Cardiac fibroblast (primary cell): ENCODE results near the gene CACNA2D3.

Source experiments
- DNase-seq, 2 donors: peaks; one replicate each; pipeline versions ENCODE4 v3.0.0 to v3.0.0-alpha.2; 2010; ENCODE audit warnings: low read depth in 2 of 2
- H3K4me3 ChIP-seq, 2 donors: replicated peaks in 1 of 2; 1 replicate in 1 of 2; 2 replicates in 1 of 2; pipeline ENCODE4 v1.5.1; 2011; ENCODE audit warnings: low read depth in 2 of 2, low read length in 2 of 2, mild to moderate bottlenecking in 2 of 2, moderate library complexity in 1 of 2
- CTCF ChIP-seq: IDR thresholded peaks from one replicate; pipeline ENCODE4 v1.5.1; 2011; ENCODE audit warnings: low read depth, mild to moderate bottlenecking, low read length, inconsistent platforms

CACNA2D3 gene

GRCh38 chr3:54985856-54986255 is 863.5 kb downstream of the CACNA2D3 start:
- no peak for DNase-seq
- H3K4me3 ChIP-seq, result no peak overlapping the region
- no peak for TF ChIP-seq CTCF

- H3K4me3 ChIP-seq, result no peak overlapping the region
- no peak for DNase-seq
- no peak for TF ChIP-seq CTCF
Measured at GRCh38 chr3:54986294-54986693, 863.9 kb downstream of the CACNA2D3 start.

- TF ChIP-seq CTCF, result no peak
- DNase-seq, result no peak
- H3K4me3 ChIP-seq, result no peak overlapping the region
Measured at GRCh38 chr3:54987719-54988118, 865.4 kb downstream of the CACNA2D3 start.

DNA sequence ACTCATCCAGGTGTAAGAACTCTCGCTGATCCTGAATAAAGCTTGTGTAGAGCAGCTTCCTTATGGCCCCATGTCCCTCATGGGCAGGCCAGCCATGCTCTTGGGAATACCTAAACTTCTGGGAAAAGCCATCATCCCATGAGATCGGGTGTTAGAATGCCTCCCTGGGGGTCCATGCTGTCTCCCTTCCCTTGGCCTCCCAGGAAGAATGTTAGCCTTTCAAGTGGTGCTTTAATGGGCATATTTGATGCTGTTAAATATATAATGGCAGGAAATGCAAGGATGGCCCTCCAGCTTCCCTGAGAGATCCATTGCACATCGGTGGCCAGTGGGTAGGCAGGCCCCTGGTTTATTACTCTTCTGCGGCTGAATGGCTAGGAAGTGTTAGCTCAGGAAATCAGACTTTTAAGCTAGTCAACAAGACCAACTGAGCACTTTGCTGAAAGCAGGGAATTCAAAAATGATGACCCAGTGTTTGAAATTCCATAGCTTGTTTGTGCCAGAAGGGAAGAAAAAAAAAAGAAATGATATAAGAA is 866.0 kb downstream of the CACNA2D3 start:
- no peak for TF ChIP-seq CTCF
- no peak overlapping the region for H3K4me3 ChIP-seq
- no peak for DNase-seq

DNA sequence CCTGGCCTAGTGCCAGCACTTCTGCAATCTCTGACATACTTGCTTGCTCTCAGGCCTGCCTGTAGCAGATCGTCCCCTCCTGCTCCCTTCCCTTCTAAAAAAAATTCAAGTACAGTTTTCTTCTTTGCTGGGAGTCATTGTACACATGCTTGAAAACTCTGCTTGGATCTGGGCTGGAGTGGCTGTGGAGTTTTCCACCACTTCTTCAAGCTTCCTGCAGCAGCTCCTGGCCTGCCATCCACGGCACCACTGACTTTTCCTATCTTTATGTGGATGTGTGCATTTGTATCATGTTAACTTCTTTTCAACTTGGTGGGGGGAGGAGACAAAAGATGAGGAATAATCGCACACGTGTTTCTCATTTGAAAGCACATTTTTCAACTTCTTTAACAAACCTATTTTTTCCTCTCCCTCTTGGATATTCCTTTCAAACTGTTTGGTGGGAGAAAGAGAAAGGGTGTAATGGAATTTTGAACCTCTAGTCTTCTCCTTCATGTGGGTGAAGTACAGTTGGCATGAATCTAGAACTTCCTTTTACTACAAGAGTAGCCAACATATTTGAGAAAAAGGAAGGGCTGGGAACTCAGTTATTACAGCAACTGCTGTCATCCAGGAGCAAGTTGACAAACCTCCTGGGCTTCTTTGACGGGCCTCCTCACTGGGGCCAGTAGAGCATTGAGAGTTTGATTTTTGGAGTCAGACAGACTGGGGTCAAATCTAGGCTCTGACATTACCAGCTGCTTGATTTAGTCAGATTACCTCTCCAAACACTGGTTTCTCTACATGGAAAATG is 866.7 kb downstream of the CACNA2D3 start:
- peak; percentile 88 to 95 for DNase-seq
- no peak for TF ChIP-seq CTCF
- H3K4me3 ChIP-seq, result no peak overlapping the region

- DNase-seq, result no peak
- no peak overlapping the region for H3K4me3 ChIP-seq
- no peak for TF ChIP-seq CTCF
Measured at GRCh38 chr3:54994111-54994513, 871.8 kb downstream of the CACNA2D3 start.
